ENCODE results near the gene LACRT. TPM values are rescaled to one million over a fixed set of nuclear protein-coding genes. Genes with fewer than 3 reads are reported as not detected.

The LACRT gene
- total RNA-seq, 1 donor: not detected

DNA sequence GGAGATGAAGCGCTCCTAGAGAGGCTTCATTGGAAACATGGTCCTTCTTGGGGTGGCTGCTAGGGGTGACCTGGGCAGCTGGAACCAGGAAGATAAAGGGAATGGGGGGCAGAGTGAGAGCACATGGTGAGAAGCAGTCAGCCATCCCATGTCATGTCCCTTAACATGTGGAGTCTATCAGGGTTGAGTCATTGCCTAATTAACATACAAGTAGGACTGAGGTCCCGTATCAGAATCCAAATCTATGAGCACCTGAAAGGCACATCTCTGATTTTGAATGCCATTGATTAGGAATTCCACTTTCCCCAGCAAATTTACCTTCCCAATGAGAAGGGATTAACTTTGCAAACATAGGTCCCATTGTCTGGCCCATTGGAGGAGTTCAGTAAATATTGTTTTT is 25.9 kb downstream of the LACRT start:
- no peak overlapping the region for H3K4me3 ChIP-seq (ENCODE audit: low read depth, low read length)
- no peak for DNase-seq (ENCODE audit: low read depth)
- TF ChIP-seq, protein P1, sequence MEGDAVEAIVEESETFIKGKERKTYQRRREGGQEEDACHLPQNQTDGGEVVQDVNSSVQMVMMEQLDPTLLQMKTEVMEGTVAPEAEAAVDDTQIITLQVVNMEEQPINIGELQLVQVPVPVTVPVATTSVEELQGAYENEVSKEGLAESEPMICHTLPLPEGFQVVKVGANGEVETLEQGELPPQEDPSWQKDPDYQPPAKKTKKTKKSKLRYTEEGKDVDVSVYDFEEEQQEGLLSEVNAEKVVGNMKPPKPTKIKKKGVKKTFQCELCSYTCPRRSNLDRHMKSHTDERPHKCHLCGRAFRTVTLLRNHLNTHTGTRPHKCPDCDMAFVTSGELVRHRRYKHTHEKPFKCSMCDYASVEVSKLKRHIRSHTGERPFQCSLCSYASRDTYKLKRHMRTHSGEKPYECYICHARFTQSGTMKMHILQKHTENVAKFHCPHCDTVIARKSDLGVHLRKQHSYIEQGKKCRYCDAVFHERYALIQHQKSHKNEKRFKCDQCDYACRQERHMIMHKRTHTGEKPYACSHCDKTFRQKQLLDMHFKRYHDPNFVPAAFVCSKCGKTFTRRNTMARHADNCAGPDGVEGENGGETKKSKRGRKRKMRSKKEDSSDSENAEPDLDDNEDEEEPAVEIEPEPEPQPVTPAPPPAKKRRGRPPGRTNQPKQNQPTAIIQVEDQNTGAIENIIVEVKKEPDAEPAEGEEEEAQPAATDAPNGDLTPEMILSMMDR (IDR thresholded peaks at IDR 0.05; ENCODE audit: insufficient read depth, low read length): no peak

DNA sequence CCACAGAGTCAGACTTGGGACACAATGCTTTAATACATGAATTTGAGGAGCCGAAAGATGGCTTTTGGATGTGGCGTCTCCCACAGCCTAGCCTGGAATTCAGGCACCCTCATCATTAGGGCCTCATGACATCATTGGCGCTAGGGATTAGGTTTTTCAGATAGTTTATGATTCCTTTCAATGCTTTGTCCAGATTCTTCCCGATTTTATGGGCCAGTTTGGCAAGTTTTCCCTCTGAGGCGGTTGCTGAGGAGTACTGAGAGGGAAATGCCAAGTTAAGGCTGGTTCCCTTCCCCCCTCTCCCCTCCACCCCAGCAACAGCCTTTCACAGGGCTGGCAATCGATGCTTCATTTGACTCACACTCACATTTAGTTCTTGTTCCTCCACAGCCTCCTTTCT is 26.5 kb downstream of the LACRT start:
- DNase-seq (ENCODE audit: low read depth): no peak
- no peak overlapping the region for H3K4me3 ChIP-seq (ENCODE audit: low read depth, low read length)
- TF ChIP-seq, protein P1 (IDR thresholded peaks at IDR 0.05; ENCODE audit: insufficient read depth, low read length): no peak

DNA sequence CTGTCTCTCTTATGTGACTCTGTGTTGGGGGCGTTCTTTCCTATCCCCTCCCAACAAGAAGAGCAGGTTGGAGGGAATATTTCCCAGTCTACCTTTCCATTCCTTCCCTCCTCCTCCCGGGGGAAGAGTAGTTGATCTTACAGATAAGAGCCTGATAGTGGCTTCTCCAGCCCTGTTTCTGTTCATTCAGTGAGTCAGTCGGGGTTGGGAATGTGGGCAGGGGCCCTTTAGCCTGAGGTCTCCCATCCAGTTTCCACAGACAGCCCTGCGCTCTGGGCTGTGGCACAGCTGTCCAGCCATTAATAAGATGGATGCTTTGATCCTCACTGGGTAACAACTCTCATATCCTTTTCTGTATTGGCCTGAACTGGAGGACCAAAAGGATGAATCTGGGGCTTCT is 28.1 kb downstream of the LACRT start:
- no peak for DNase-seq (ENCODE audit: low read depth)
- H3K4me3 ChIP-seq (ENCODE audit: low read depth, low read length): no peak overlapping the region
- TF ChIP-seq, protein P1 (IDR thresholded peaks at IDR 0.05; ENCODE audit: insufficient read depth, low read length): no peak

DNA sequence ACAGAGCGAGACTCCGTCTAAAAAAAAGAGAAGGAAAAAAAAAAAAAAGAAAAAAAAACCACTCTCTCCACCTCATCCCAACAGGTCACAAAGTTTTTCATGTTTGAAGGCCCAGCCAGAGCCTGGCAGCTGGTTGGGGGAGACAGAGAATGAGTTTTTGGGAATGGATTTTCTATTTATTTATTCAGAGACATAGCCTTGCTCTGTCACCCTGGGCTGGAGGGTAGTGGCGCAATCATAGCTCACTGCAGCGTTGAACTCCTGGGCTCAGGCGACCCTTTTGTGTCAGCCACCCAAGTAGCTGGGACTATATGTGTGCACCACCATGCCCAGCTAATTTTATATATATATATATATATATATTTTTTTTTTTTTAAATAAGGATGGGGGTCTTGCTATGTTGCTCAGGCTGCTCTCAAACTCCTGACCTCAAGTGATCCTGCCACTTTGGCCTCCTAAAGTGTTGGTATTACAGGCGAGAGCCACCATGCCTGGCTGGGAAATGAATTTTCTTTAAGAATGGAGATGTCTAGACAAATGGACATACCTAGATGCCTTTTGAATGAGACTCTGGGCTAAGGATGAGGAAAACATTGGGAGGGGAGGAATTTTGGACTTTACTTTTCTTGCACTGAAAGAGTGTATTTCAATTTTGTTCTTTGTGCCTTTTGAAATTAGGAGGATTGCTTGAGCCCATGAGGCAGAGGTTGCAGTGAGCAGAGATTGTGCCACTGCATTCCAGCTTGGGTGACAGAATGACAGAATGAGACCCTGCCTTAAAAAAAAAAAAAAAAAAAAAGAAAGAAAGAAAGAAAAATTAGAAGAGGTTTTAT is 29.3 kb downstream of the LACRT start:
- TF ChIP-seq, protein P1 (IDR thresholded peaks at IDR 0.05; ENCODE audit: insufficient read depth, low read length): no peak
- H3K4me3 ChIP-seq (ENCODE audit: low read depth, low read length): no peak overlapping the region
- no peak for DNase-seq (ENCODE audit: low read depth)

DNA sequence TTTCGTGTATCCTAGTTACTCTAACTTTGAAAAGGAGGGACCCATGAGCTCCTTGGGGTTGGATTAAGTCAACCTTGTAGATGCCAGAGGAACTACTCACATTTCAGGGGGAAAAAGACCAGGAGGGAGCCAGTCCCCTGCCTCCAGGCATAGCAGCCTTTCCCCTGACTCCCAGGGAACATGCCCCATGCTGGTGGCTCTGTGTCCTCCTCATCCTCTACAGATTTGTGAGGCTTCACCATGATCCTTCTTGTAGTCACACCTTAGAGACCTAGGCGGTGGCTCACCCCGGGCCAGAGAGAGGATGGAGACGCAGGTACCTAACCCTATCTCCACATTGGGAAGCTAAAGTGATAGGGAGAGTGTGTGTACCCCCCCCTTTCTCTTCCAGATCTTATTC is 30.3 kb downstream of the LACRT start:
- H3K4me3 ChIP-seq (ENCODE audit: low read depth, low read length): no peak overlapping the region
- TF ChIP-seq, protein P1 (IDR thresholded peaks at IDR 0.05; ENCODE audit: insufficient read depth, low read length): no peak
- no peak for DNase-seq (ENCODE audit: low read depth)

DNA sequence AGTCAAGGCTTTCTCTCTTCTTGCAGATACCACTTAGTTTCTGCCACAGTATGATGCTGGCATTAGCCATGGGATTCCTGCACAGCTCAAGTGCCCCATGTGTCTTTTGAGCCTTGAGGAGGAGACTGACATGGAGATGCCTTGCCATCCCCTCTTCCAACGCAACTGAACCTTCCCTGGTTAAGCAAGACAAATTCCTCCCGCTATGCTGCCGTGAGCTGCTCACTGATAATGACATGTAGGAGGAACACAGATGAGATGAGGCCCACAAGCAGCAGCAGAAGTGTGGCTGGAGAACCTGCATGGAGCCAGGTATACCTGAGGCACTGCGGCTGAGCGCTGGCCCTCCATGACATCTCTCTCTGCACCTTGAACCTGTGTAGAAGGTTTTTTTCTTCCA is 30.8 kb downstream of the LACRT start:
- TF ChIP-seq, protein P1 (IDR thresholded peaks at IDR 0.05; ENCODE audit: insufficient read depth, low read length): no peak
- no peak for DNase-seq (ENCODE audit: low read depth)

More for the DNA sequence above, 30.8 kb downstream of the LACRT start:
- no peak overlapping the region for H3K4me3 ChIP-seq (ENCODE audit: low read depth, low read length)

Data from fibroblast of the aortic adventitia (primary cell).